ENCODE data around the gene PTPRZ1.

PTPRZ1 gene

GRCh38 chr7:121872831-121873288, at the start of gene PTPRZ1:
TSS of gene PTPRZ1 (plus strand) at chr7:121873161. CDS start at chr7:121873500, 339 bp downstream.
- DNase-seq (ENCODE audit: low read depth in 3 of 3) = no peak

GRCh38 chr7:121824276-121824675, 48.7 kb upstream of the PTPRZ1 start:
- DNase-seq (ENCODE audit: low read depth in 3 of 3) = no peak

DNA sequence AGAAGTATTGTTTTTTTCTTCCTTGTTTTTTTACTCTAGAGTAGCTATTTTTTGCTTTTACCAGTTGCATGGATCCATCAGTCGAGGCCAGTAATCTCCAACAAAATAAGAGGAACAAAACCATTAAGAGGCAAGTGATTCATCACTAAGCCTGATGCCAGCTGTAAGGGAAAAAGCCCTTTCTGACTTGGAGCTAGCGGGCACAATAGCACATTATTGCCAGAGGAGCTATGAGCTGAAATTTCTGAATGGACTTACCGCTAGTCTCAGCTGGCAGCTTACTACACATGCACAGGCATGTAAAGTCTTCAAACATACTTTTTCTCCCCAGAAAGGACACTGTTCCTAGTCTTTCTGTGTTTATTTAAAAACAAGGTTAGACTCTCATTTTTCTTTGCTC, 41.6 kb upstream of the PTPRZ1 start:
- DNase-seq (ENCODE audit: low read depth in 3 of 3) = no peak

DNA sequence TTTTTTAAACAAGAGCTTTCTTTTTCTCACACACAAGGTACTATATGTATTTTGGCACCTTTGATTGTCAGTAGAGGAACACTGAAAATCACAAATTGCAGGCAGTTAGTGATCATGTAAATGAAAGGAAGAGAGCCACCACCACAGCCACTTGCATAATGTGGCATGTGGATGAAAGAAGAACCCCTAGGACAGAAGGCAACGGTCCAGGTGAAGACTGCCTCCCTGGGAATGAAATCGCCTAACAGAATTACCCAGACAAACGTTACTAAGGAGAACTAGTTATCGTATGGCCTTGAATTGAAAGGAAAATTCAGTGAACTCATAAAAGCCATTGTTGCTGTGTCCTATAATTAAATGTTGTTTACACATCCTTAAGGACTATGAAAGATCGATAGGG, 41.2 kb upstream of the PTPRZ1 start:
- no peak for DNase-seq (ENCODE audit: low read depth in 3 of 3)

- DNase-seq (ENCODE audit: low read depth in 3 of 3) = no peak
Measured at GRCh38 chr7:121832347-121832746, 40.6 kb upstream of the PTPRZ1 start.

GRCh38 chr7:121833991-121834390, 39.0 kb upstream of the PTPRZ1 start:
- DNase-seq (ENCODE audit: low read depth in 3 of 3) = no peak

- no peak for DNase-seq (ENCODE audit: low read depth in 3 of 3)
Measured at GRCh38 chr7:121837462-121837861, 35.5 kb upstream of the PTPRZ1 start.

GRCh38 chr7:121847041-121847440, 25.9 kb upstream of the PTPRZ1 start:
- no peak for DNase-seq (ENCODE audit: low read depth in 3 of 3)

GRCh38 chr7:121853307-121853706, 19.7 kb upstream of the PTPRZ1 start:
- no peak for DNase-seq (ENCODE audit: low read depth in 3 of 3)

DNA sequence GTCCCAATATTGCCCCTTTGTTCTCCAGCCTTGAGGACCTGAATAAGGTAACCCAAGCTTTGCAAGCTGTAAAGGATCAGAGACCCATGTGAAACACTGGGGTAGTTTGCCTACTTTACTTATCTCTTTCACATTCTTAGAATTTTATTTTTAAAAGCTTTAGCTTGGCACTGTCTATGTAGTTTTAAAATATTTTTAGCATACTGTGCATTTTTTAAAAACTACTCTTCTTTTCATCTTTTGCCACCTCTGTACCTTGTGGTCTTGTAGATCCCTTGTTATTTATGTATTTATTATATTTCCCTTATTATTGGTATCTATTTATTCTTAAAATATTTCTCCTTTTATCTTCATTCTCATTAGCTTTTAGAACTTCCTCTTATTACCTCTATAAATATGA, 12.0 kb upstream of the PTPRZ1 start:
- no peak for DNase-seq (ENCODE audit: low read depth in 3 of 3)

DNA sequence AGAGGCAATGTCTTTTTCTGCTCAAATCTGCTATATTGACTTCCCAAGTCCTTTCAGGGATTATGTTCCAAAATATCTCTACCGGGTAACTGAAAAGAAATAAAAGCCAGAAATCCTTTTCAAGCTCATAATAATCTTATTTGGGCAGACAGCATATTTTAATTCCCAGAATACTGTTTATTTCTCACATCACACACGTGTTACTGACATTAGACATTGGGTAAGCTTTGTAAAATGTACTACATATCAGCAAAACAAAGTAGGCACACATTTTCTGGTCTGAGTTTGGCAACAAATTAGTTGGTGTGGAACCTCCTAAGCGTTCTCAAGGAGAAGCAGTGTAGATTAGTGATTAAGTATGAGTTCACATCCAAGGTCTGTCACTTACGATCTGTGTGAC, 10.4 kb upstream of the PTPRZ1 start:
- no peak for DNase-seq (ENCODE audit: low read depth in 3 of 3)

- DNase-seq (ENCODE audit: low read depth in 3 of 3) = no peak
Measured at GRCh38 chr7:121871188-121871587, 1.8 kb upstream of the PTPRZ1 start.

GRCh38 chr7:121873289-121874194, 581 bp downstream of the PTPRZ1 start:
- DNase-seq (ENCODE audit: low read depth in 3 of 3) = no peak

DNA sequence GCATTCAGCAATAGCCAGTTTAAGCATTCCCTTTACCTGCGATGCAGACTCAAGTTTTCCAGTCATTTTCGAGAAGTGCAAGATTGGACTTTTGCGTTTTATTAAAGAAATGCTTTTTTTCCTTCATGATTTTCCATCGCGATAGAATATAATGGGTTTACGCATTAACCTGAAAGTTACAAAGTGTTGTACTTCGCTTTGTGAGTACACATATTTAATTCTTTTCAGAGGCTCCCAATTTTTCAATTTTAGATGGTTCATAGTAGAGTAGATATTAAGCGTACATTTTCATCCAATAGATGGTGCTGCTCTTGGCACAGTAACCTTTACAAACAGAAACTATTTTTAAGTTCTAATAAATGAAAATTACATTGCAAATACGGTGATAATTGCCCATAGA, 1.3 kb downstream of the PTPRZ1 start:
- no peak for DNase-seq (ENCODE audit: low read depth in 3 of 3)

- no peak for DNase-seq (ENCODE audit: low read depth in 3 of 3)
Measured at GRCh38 chr7:121875203-121875602, 2.2 kb downstream of the PTPRZ1 start.

- no peak for DNase-seq (ENCODE audit: low read depth in 3 of 3)
Measured at GRCh38 chr7:121876656-121877500, 3.9 kb downstream of the PTPRZ1 start.

DNA sequence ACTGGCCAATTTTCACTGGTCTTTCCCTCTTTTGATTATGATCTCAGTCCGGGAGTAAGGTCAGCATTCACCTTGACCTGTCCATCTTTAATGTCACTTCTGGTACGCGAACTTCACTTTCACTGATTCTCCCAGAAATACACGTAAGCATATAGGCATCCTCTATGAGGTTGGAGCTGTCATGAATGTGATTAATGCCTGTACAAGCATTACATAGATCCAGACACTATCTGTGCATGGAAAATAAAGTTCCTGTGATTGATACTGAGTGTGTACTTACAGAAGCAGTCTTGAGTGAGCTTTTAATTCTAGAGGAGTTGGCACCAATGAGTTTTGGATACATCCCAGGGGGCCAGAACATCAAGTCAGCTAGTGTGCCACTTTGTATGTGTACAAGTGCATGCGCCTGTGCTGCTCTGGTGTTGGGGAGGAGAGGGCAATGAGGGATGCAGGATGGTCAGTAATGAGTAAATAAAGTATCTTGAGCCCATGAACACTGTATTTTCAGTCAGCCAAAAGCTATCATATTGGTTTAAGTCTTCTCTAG, 6.0 kb downstream of the PTPRZ1 start:
- DNase-seq (ENCODE audit: low read depth in 3 of 3) = no peak

DNA sequence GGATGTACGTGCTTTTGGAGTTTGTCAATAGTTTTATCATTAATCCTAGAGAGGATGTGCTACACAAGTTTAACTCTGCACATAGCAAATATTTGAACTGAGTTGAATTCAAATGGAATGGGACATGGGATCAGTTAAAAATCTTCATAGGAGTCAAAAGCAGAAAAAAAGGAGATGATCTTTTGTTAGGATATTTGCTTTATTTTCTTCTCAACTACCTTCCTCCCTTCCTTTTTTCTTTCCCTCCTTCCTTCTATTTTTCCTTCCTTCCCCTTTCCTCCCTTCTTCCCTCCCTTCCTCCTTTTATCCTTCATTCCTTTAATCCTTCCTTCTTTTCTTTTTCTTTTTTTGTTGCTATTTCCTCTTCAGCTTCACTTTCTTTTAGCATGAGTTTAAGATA, 6.6 kb downstream of the PTPRZ1 start:
- DNase-seq (ENCODE audit: low read depth in 3 of 3) = no peak

DNA sequence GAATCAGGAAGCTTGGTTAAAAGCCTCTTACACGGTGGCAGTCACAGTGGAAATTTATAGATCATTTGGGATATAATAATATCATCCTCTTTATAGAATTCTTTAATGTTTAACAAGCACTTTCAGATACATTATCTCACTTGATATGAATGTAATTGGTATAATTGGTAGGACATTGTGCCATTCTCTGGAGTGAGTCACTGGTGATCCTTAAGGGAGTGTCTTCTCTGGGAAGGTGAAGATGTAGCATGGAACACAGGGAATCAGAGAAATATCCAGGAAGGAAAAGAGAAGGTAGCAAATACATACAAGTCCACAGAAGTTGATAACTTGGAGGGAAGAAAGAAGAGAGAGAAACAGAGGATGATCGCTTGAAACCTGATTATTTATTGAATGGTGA, 9.8 kb downstream of the PTPRZ1 start:
- DNase-seq (ENCODE audit: low read depth in 3 of 3) = no peak

- no peak for DNase-seq (ENCODE audit: low read depth in 3 of 3)
Measured at GRCh38 chr7:121885166-121885920, 12.4 kb downstream of the PTPRZ1 start.

- no peak for DNase-seq (ENCODE audit: low read depth in 3 of 3)
Measured at GRCh38 chr7:121887634-121888033, 14.7 kb downstream of the PTPRZ1 start.

GRCh38 chr7:121890833-121891232, 17.9 kb downstream of the PTPRZ1 start:
- DNase-seq (ENCODE audit: low read depth in 3 of 3) = no peak

Measured in stimulated activated CD4-positive, alpha-beta T cell treated with anti-CD3 and anti-CD28 coated beads, TNF-alpha, amount 100 ng/mL, for 48 hours (primary cell).